CD14-positive monocyte (primary cell): Measurements from ENCODE around the gene NCF2. TPM values are rescaled to one million over a fixed set of nuclear protein-coding genes. Genes with fewer than 3 reads are reported as not detected.

Experiments
- DNase-seq, 3 donors: peaks; one replicate each; pipeline ENCODE4 v3.0.0-alpha.2; 2011 to 2022
- H2AFZ ChIP-seq: 2 replicates; pipeline ENCODE4 v1.6.0; 2012; ENCODE audit warnings: mild to moderate bottlenecking, low read depth, low read length, inconsistent platforms; ENCODE audit not compliant: insufficient read depth, poor library complexity, severe bottlenecking
- H3K27ac ChIP-seq, 2 donors: 1 replicate in 1 of 2; 2 replicates in 1 of 2; pipeline ENCODE4 v1.5.1; 2012 to 2013; ENCODE audit warnings: low read length in 2 of 2, control low read depth in 1 of 2, inconsistent platforms in 1 of 2, low read depth in 1 of 2, mild to moderate bottlenecking in 1 of 2
- H3K27me3 ChIP-seq, 2 donors: one replicate each; pipeline versions ENCODE4 v1.6.0 to v1.6.1; 2011 to 2013; ENCODE audit warnings: low read length in 2 of 2; ENCODE audit not compliant: control insufficient read depth in 2 of 2, insufficient read depth in 2 of 2
- H3K36me3 ChIP-seq, 2 donors: replicated peaks in 1 of 2; 1 replicate in 1 of 2; 2 replicates in 1 of 2; pipeline versions ENCODE4 v1.5.1 to v1.6.1; 2012 to 2013; ENCODE audit warnings: low read length in 2 of 2, control low read depth in 1 of 2, inconsistent platforms in 1 of 2, mild to moderate bottlenecking in 1 of 2; ENCODE audit not compliant: insufficient read depth in 2 of 2, control insufficient read depth in 1 of 2
- H3K4me1 ChIP-seq, 2 donors: 1 replicate in 1 of 2; 2 replicates in 1 of 2; pipeline versions ENCODE4 v1.5.1 to v1.6.1; 2012 to 2013; ENCODE audit warnings: low read length in 2 of 2, control low read depth in 1 of 2, inconsistent platforms in 1 of 2, mild to moderate bottlenecking in 1 of 2, moderate library complexity in 1 of 2; ENCODE audit not compliant: insufficient read depth in 2 of 2, control insufficient read depth in 1 of 2
- H3K4me2 ChIP-seq: replicated peaks from 2 replicates; pipeline ENCODE3; 2012; ENCODE audit warnings: low read length, moderate library complexity, mild to moderate bottlenecking; ENCODE audit not compliant: poor library complexity, severe bottlenecking; ENCODE audit errors: extremely low read depth
- H3K4me3 ChIP-seq, 3 experiments: fragments of 200-600 bp in 1 of 3; sonication (generic) in 1 of 3; replicated peaks in 1 of 3; 1 replicate in 2 of 3; 2 replicates in 1 of 3; pipeline ENCODE4 v1.5.1; 2011 to 2013; ENCODE audit warnings: low read length in 3 of 3, mild to moderate bottlenecking in 3 of 3, control low read depth in 2 of 3, low read depth in 2 of 3, inconsistent platforms in 1 of 3, moderate library complexity in 1 of 3
- H3K79me2 ChIP-seq: 2 replicates; pipeline ENCODE4 v1.6.0; 2012; ENCODE audit warnings: mild to moderate bottlenecking, control low read depth, inconsistent platforms, low read length, moderate library complexity; ENCODE audit not compliant: insufficient read depth
- H3K9ac ChIP-seq: 2 replicates; pipeline ENCODE4 v1.6.0; 2017; ENCODE audit warnings: low read length, mild to moderate bottlenecking; ENCODE audit not compliant: insufficient read depth, poor library complexity, severe bottlenecking
- H3K9me3 ChIP-seq, 2 donors: replicated peaks in 1 of 2; 1 replicate in 1 of 2; 2 replicates in 1 of 2; pipeline versions ENCODE4 v1.5.1 to v1.6.1; 2012 to 2013; ENCODE audit warnings: low read length in 2 of 2, control low read depth in 1 of 2; ENCODE audit not compliant: control insufficient read depth in 1 of 2, insufficient read depth in 1 of 2
- H4K20me1 ChIP-seq: 2 replicates; pipeline ENCODE4 v1.6.0; 2012; ENCODE audit warnings: mild to moderate bottlenecking, low read length, control low read depth, moderate library complexity; ENCODE audit not compliant: insufficient read depth
- H3K27ac Mint-ChIP-seq, 7 donors: one replicate each; pipeline ENCODE4 v1.8.0; 2020; ENCODE audit warnings: mild to moderate bottlenecking in 7 of 7, mixed read lengths in 7 of 7, moderate library complexity in 6 of 7, inconsistent platforms in 2 of 7
- H3K27me3 Mint-ChIP-seq, 3 donors: one replicate each; pipeline ENCODE4 v1.8.0; 2021 to 2022; ENCODE audit warnings: low read depth in 3 of 3, mild to moderate bottlenecking in 3 of 3, mixed read lengths in 3 of 3, moderate library complexity in 3 of 3, inconsistent platforms in 1 of 3
- H3K36me3 Mint-ChIP-seq, 2 donors: one replicate each; pipeline ENCODE4 v1.8.0; 2020; ENCODE audit warnings: mixed read lengths in 2 of 2, inconsistent platforms in 1 of 2, mild to moderate bottlenecking in 1 of 2
- H3K4me1 Mint-ChIP-seq: one replicate; pipeline ENCODE4 v1.8.0; 2020; ENCODE audit warnings: mild to moderate bottlenecking, mixed read lengths
- H3K4me3 Mint-ChIP-seq, 2 donors: one replicate each; pipeline ENCODE4 v1.8.0; 2020; ENCODE audit warnings: mild to moderate bottlenecking in 2 of 2, mixed read lengths in 2 of 2, moderate library complexity in 1 of 2
- H3K9me3 Mint-ChIP-seq, 7 donors: one replicate each; pipeline ENCODE4 v1.8.0; 2020 to 2022; ENCODE audit warnings: mixed read lengths in 7 of 7, mild to moderate bottlenecking in 6 of 7, moderate library complexity in 6 of 7, inconsistent platforms in 2 of 7
- WGBS: methylation state at CpG from one replicate; pipeline ENCODE4 v1.1.5; 2013; ENCODE audit warnings: missing lambda C conversion rate; ENCODE audit not compliant: insufficient coverage; 5-methylcytosine and 5-hydroxymethylcytosine counted together
- intact Hi-C, 2 donors: fragments of 100-400 bp; cut with micrococcal nuclease; formaldehyde crosslinking; loops; one replicate each; pipeline versions ENCODE4 v1.15.0 to v1.15.1; 2023
- polyA plus RNA-seq, 3 donors: library from polyadenylated mRNA; depleted of rRNA in 1 of 3; unstranded in 2 of 3; stranded (reverse) in 1 of 3; fragments of 300-500 nt in 2 of 3; fragments of >200 nt in 1 of 3; fragmentation: Illumina TruSeq in 2 of 3; gene quantifications; 1 replicate in 2 of 3; 2 replicates in 1 of 3; pipeline ENCODE4 v1.2.3, GENCODE V29; 2012 to 2021
- TF ChIP-seq, protein P1 (sequence below): fragments of 200-600 bp; IDR thresholded peaks from one replicate; pipeline ENCODE4 v1.8.0; 2022; ENCODE audit warnings: antibody characterized with exemption, mild to moderate bottlenecking

Gene NCF2
- polyA plus RNA-seq, 3 donors, result 509 to 697 (median 557) TPM

DNA sequence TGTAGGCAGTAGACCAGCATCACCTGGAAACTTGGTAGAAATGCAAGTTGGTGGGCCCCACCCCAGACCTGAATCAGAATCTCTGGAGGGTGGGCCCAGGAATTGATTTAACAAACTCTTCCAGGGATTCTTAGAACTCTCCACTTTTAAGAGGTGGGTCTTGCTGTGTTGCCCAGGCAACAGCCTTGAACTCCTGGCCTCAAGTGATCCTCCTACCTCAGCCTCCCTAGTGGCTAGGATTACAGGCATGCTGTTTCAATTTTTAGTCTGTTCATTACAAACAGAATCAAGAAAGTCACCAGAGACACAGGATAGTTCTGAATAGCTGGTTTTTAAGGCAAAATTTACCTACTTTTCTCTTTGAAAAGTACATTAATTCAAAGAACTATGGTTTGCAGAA is 31.2 kb downstream of the NCF2 start:
- intact Hi-C loops, result loop anchor here in 1 of 2 donors (10.0 kb wide), 1 partner anchor 704 kb away; no protein-coding TSS in a partner anchor
- H3K4me1 ChIP-seq, result no peaks in the 10 kb centered on the region
- H3K27ac ChIP-seq, result peak overlapping the region in 1 of 2 donors; percentile 15
- no peak for DNase-seq
- H4K20me1 ChIP-seq, result peaks cover 100% of the 10 kb centered on the region
- Mint-ChIP-seq H3K9me3 (no peaks in the 10 kb centered on the region), H3K27me3 (peaks cover 0 to 2% (median 1%) of the 10 kb centered on the region in 3 donors), H3K4me3 (no peak overlapping the region), H3K4me1 (no peaks in the 10 kb centered on the region), H3K27ac (peak overlapping the region in 4 of 7 donors; percentile 53 to 64 (median 60)), H3K36me3 (peaks cover 91 to 99% of the 10 kb centered on the region in 2 donors)
- peaks cover 99 to 100% of the 10 kb centered on the region in 2 donors for H3K36me3 ChIP-seq
- TF ChIP-seq, protein P1, sequence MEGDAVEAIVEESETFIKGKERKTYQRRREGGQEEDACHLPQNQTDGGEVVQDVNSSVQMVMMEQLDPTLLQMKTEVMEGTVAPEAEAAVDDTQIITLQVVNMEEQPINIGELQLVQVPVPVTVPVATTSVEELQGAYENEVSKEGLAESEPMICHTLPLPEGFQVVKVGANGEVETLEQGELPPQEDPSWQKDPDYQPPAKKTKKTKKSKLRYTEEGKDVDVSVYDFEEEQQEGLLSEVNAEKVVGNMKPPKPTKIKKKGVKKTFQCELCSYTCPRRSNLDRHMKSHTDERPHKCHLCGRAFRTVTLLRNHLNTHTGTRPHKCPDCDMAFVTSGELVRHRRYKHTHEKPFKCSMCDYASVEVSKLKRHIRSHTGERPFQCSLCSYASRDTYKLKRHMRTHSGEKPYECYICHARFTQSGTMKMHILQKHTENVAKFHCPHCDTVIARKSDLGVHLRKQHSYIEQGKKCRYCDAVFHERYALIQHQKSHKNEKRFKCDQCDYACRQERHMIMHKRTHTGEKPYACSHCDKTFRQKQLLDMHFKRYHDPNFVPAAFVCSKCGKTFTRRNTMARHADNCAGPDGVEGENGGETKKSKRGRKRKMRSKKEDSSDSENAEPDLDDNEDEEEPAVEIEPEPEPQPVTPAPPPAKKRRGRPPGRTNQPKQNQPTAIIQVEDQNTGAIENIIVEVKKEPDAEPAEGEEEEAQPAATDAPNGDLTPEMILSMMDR, result no peak
- H3K4me2 ChIP-seq, result no peak overlapping the region
- H3K27me3 ChIP-seq, result no peaks in the 10 kb centered on the region
- H2AFZ ChIP-seq, result no peak overlapping the region
- H3K9ac ChIP-seq, result no peak overlapping the region
- H3K9me3 ChIP-seq, result no peaks in the 10 kb centered on the region
- peaks cover 54% of the 10 kb centered on the region for H3K79me2 ChIP-seq
- no peak overlapping the region for H3K4me3 ChIP-seq

DNA sequence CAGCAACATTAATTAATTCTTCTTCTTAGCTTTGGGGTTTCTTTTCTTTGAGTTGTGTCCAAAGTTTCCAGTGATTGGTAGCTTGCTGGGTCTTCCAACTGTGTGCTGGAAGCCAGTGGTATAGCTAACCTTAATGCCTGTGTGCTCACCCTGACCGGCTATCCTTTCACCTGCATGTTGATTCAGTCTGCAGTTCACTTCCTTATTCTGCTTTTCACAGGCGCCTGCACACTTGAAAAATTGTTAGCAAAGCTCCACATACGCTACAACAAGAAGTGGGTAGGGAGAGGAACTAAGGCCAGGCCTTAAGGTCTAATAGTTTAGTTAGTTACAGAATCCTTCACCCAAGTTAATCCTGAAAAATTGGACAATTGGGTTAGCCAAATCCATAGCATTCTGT is 35.7 kb downstream of the NCF2 start:
- H3K27me3 ChIP-seq, result no peaks in the 10 kb centered on the region
- H3K4me1 Mint-ChIP-seq, result peaks cover 3% of the 10 kb centered on the region
- H3K27ac Mint-ChIP-seq, result peak overlapping the region in 2 of 7 donors; percentile 38 to 51
- H3K4me2 ChIP-seq, result no peak overlapping the region
- no peak overlapping the region for H3K4me3 ChIP-seq
- no peaks in the 10 kb centered on the region for H3K9me3 ChIP-seq
- H3K36me3 Mint-ChIP-seq, result peaks cover 84 to 95% of the 10 kb centered on the region in 2 donors
- H3K27ac ChIP-seq, result peak overlapping the region in 1 of 2 donors; percentile 66
- H3K79me2 ChIP-seq, result peaks cover 14% of the 10 kb centered on the region
- H3K36me3 ChIP-seq, result peaks cover 96 to 100% of the 10 kb centered on the region in 2 donors
- H3K9me3 Mint-ChIP-seq, result no peaks in the 10 kb centered on the region
- no CpG with 5 or more reads among the region's 3 CpGs for WGBS
- DNase-seq, result no peak
- H4K20me1 ChIP-seq, result peaks cover 99% of the 10 kb centered on the region
- H3K9ac ChIP-seq, result no peak overlapping the region
- TF ChIP-seq, protein P1, result no peak
- intact Hi-C loops, result loop anchor here in 1 of 2 donors (10.0 kb wide), 1 partner anchor 700 kb away; no protein-coding TSS in a partner anchor
- H3K4me3 Mint-ChIP-seq, result no peak overlapping the region
- no peaks in the 10 kb centered on the region for H3K4me1 ChIP-seq
- peaks cover 0 to 2% (median 0%) of the 10 kb centered on the region in 3 donors for H3K27me3 Mint-ChIP-seq
- no peak overlapping the region for H2AFZ ChIP-seq
